Endodermal cell (in vitro differentiated cells): ENCODE measurements around the gene IFT80. TPM values are rescaled to one million over a fixed set of nuclear protein-coding genes. Genes with fewer than 3 reads are reported as not detected.

Experiments used
- DNase-seq: peaks from one replicate; pipeline ENCODE4 v3.0.0-alpha.2; 2017
- H3K27ac ChIP-seq: 2 replicates; pipeline ENCODE4 v1.5.1; 2013; ENCODE audit warnings: mild to moderate bottlenecking, low read depth, low read length, moderate library complexity
- H3K27me3 ChIP-seq: 2 replicates; pipeline ENCODE4 v1.6.1; 2013; ENCODE audit warnings: mild to moderate bottlenecking, low read length, moderate library complexity; ENCODE audit not compliant: insufficient read depth, control insufficient read depth, poor library complexity, severe bottlenecking
- H3K36me3 ChIP-seq: 2 replicates; pipeline ENCODE4 v1.7.0; 2013; ENCODE audit warnings: mild to moderate bottlenecking, low read length, moderate library complexity; ENCODE audit not compliant: control insufficient read depth, insufficient read depth
- H3K4me1 ChIP-seq: one replicate; pipeline ENCODE4 v1.7.0; 2013; ENCODE audit warnings: low read length; ENCODE audit not compliant: control insufficient read depth, insufficient read depth
- H3K4me3 ChIP-seq: 2 replicates; pipeline ENCODE4 v1.5.1; 2013; ENCODE audit warnings: mild to moderate bottlenecking, low read length, moderate library complexity
- H3K9ac ChIP-seq: 2 replicates; pipeline ENCODE4 v1.6.1; 2013; ENCODE audit warnings: mild to moderate bottlenecking, low read length, moderate library complexity; ENCODE audit not compliant: poor library complexity, severe bottlenecking; ENCODE audit errors: extremely low read depth
- H3K9me3 ChIP-seq: 2 replicates; pipeline ENCODE4 v1.6.1; 2013; ENCODE audit warnings: mild to moderate bottlenecking, low read length, moderate library complexity; ENCODE audit not compliant: control insufficient read depth
- H3K27ac Mint-ChIP-seq: 2 replicates; pipeline ENCODE4 v1.8.0; 2020; ENCODE audit warnings: mixed read lengths
- H3K27me3 Mint-ChIP-seq: 2 replicates; pipeline ENCODE4 v1.8.0; 2021; ENCODE audit warnings: mild to moderate bottlenecking, mixed read lengths; ENCODE audit not compliant: insufficient read depth
- H3K36me3 Mint-ChIP-seq: 2 replicates; pipeline ENCODE4 v1.8.0; 2020; ENCODE audit warnings: low read depth, mixed read lengths
- H3K4me1 Mint-ChIP-seq: 2 replicates; pipeline ENCODE4 v1.8.0; 2020; ENCODE audit warnings: mixed read lengths
- H3K4me3 Mint-ChIP-seq: 2 replicates; pipeline ENCODE4 v1.8.0; 2020; ENCODE audit warnings: mild to moderate bottlenecking, moderate library complexity, mixed read lengths
- H3K9me3 Mint-ChIP-seq: 2 replicates; pipeline ENCODE4 v1.8.0; 2020; ENCODE audit warnings: mild to moderate bottlenecking, mixed read lengths
- CTCF ChIP-seq: fragments of 200-600 bp; sonication (generic); conservative IDR thresholded peaks from 2 replicates; pipeline ENCODE4 v1.5.0; 2021; ENCODE audit warnings: antibody characterized with exemption, mild to moderate bottlenecking
- WGBS, 2 experiments: methylation state at CpG; one replicate each; pipeline versions ENCODE4 v1.1.5 to v1.1.7; 2013; ENCODE audit warnings: missing lambda C conversion rate in 2 of 2, mixed read lengths in 1 of 2; ENCODE audit not compliant: insufficient coverage in 1 of 2, insufficient read length in 1 of 2; 5-methylcytosine and 5-hydroxymethylcytosine counted together
- total RNA-seq, 2 donors: library from RNA; stranded (reverse); fragmentation: NEBNext Ultra II Directional in 1 of 2; extraction: Animal tissue kit (Norgen Biotek cat#: 25700) in 1 of 2; gene quantifications; 2 replicates in 1 of 2; 3 replicates in 1 of 2; pipeline ENCODE4 v1.2.1, GENCODE V29; 2021

The IFT80 gene
- total RNA-seq, 2 donors from 2014 or later: 35.0 to 40.6 TPM

DNA sequence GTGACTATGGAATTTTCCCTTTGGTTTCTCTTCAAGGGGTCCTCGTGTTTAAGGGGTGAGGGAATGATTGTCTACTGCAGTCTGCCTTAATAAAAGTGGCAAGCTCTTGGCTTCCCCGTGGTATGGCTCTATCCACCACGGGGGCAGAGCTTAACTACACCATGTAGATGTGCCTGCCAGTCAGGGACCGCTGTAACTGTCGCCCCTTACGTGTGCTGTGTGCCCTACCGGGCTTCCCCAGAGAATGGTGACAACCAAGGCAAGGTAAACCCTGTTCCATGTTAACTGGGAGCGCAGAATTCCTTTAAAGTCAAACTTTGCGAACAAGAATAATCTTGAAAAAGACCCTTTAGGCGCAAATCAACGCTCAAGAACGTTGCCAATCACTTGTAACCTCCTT is 174.8 kb downstream of the IFT80 start:
- no peak overlapping the region for H3K9ac ChIP-seq
- H3K36me3 ChIP-seq: no peaks in the 10 kb centered on the region
- Mint-ChIP-seq H3K4me1 (peaks cover 9% of the 10 kb centered on the region), H3K27ac (no peak overlapping the region), H3K36me3 (no peaks in the 10 kb centered on the region), H3K4me3 (peak overlapping the region; percentile 60), H3K9me3 (no peaks in the 10 kb centered on the region), H3K27me3 (peaks cover 73% of the 10 kb centered on the region)
- no peak for TF ChIP-seq CTCF
- H3K27me3 ChIP-seq: peaks cover 61% of the 10 kb centered on the region
- peak; percentile 61 for DNase-seq
- peak overlapping the region; percentile 69 for H3K4me3 ChIP-seq
- H3K9me3 ChIP-seq: no peaks in the 10 kb centered on the region
- no peak overlapping the region for H3K27ac ChIP-seq
- 11 to 12% methylated on average over 10 to 12 of the region's 12 CpGs for WGBS, 2 experiments
- H3K4me1 ChIP-seq: no peaks in the 10 kb centered on the region

DNA sequence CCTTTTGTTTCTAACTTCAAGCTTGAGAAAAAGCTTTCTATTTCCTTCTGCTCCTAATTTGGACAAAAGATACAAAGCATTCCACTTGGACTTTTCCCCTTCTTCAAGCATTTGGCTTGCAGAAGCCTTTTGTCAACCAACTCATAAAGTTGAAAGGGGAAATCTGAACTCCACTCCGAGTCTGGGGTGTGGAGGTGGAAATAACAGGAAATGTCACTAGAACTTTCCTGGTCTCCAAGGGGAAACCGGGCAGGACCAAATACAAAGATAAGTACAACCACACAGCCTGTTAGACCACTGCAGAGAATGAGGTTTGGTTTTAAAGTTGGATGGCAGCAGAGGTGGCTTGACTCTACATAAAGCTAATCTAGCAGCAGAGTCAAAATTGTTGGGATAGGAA is 178.0 kb downstream of the IFT80 start:
- no peak for TF ChIP-seq CTCF
- H3K27me3 Mint-ChIP-seq: peaks cover 48% of the 10 kb centered on the region
- Histone ChIP-seq H3K9ac (no peak overlapping the region), H3K4me3 (no peak overlapping the region), H3K27ac (no peak overlapping the region), H3K36me3 (no peaks in the 10 kb centered on the region), H3K27me3 (peaks cover 31% of the 10 kb centered on the region), H3K9me3 (no peaks in the 10 kb centered on the region), H3K4me1 (no peaks in the 10 kb centered on the region)
- no peaks in the 10 kb centered on the region for H3K9me3 Mint-ChIP-seq
- no peak for DNase-seq
- WGBS, 2 experiments: 94 to 100% methylated on average over 2 of the region's 2 CpGs
- H3K27ac Mint-ChIP-seq: no peak overlapping the region
- peaks cover 13% of the 10 kb centered on the region for H3K4me1 Mint-ChIP-seq
- H3K36me3 Mint-ChIP-seq: no peaks in the 10 kb centered on the region
- no peak overlapping the region for H3K4me3 Mint-ChIP-seq

- Mint-ChIP-seq H3K27ac (no peak overlapping the region), H3K4me3 (no peak overlapping the region), H3K9me3 (no peaks in the 10 kb centered on the region), H3K4me1 (peaks cover 13% of the 10 kb centered on the region), H3K36me3 (no peaks in the 10 kb centered on the region), H3K27me3 (peaks cover 46% of the 10 kb centered on the region)
- H3K4me3 ChIP-seq: no peak overlapping the region
- WGBS, 2 experiments: 97% methylated on average over 2 of the region's 2 CpGs; no CpG with 5 or more reads in 1 of the 2 experiments
- no peaks in the 10 kb centered on the region for H3K36me3 ChIP-seq
- H3K27me3 ChIP-seq: peaks cover 30% of the 10 kb centered on the region
- no peak for DNase-seq
- H3K9me3 ChIP-seq: no peaks in the 10 kb centered on the region
- TF ChIP-seq CTCF: no peak
- no peak overlapping the region for H3K27ac ChIP-seq
- no peak overlapping the region for H3K9ac ChIP-seq
- H3K4me1 ChIP-seq: no peaks in the 10 kb centered on the region
Measured at GRCh38 chr3:160220038-160220437, 179.0 kb downstream of the IFT80 start.
